HG03460 (cell line): ENCODE data around the gene SYT17.

Experiments used
- ATAC-seq: cut with Tn5 transposase; IDR thresholded peaks from one replicate; pipeline ENCODE4 v1.9.1; 2021; ENCODE audit not compliant: unreplicated experiment

Gene SYT17

GRCh38 chr16:19242987-19243575 is 75.0 kb downstream of the SYT17 start:
- no peak for ATAC-seq

- no peak for ATAC-seq
Observed at GRCh38 chr16:19245326-19245925, 77.4 kb downstream of the SYT17 start.

- ATAC-seq: no peak
Observed at GRCh38 chr16:19252904-19253303, 84.9 kb downstream of the SYT17 start.

- no peak for ATAC-seq
Observed at GRCh38 chr16:19254611-19255010, 86.6 kb downstream of the SYT17 start.

- ATAC-seq: no peak
Observed at GRCh38 chr16:19264123-19264673, 96.2 kb downstream of the SYT17 start.

- no peak for ATAC-seq
Observed at GRCh38 chr16:19265380-19265930, 97.4 kb downstream of the SYT17 start.

GRCh38 chr16:19266774-19267173 is 98.7 kb downstream of the SYT17 start:
- ATAC-seq: no peak

GRCh38 chr16:19269098-19269497 is 101.1 kb downstream of the SYT17 start:
- ATAC-seq: no peak

- ATAC-seq: no peak
Observed at GRCh38 chr16:19274165-19274797, 106.2 kb downstream of the SYT17 start.

- ATAC-seq: no peak
Observed at GRCh38 chr16:19278403-19278802, 110.4 kb downstream of the SYT17 start.

- no peak for ATAC-seq
Observed at GRCh38 chr16:19281246-19281645, 113.2 kb downstream of the SYT17 start.

GRCh38 chr16:19282101-19282500 is 114.1 kb downstream of the SYT17 start:
- no peak for ATAC-seq

GRCh38 chr16:19283637-19284036 is 115.6 kb downstream of the SYT17 start:
- no peak for ATAC-seq

- ATAC-seq: no peak
Observed at GRCh38 chr16:19284207-19284606, 116.2 kb downstream of the SYT17 start.

- ATAC-seq: no peak
Observed at GRCh38 chr16:19285431-19285830, 117.4 kb downstream of the SYT17 start, which contains the start of gene CLEC19A. CLEC19A (plus strand) TSS chr16:19285731; CDS start chr16:19285852, 121 bp downstream.

GRCh38 chr16:19286827-19287226 is 118.8 kb downstream of the SYT17 start:
- ATAC-seq: no peak

- ATAC-seq: no peak
Observed at GRCh38 chr16:19287241-19287640, 119.2 kb downstream of the SYT17 start.

GRCh38 chr16:19288872-19289799 is 121.1 kb downstream of the SYT17 start:
- no peak for ATAC-seq

GRCh38 chr16:19289811-19290485 is 121.9 kb downstream of the SYT17 start:
- no peak for ATAC-seq

GRCh38 chr16:19290860-19291259 is 122.8 kb downstream of the SYT17 start:
- ATAC-seq: no peak
